Activated naive CD8-positive, alpha-beta T cell treated with anti-CD3 and anti-CD28 coated beads, Interleukin-2, amount 50 U/mL, for 24 hours (primary cell): ENCODE data around the gene GLB1L2.
"Not testable (repeated sequence)": the region's sequence is repeated elsewhere in the genome, so short reads cannot be mapped to it uniquely, and the experiment has no call there.

ENCODE experiments used
- ATAC-seq: fragments of 150-1000 bp; cut with Tn5 transposase; one replicate; pipeline ENCODE4 v1.10.0; 2021
- DNase-seq: peaks from one replicate; pipeline ENCODE4 v3.0.0; 2021
- H3K27ac Mint-ChIP-seq: one replicate; pipeline ENCODE4 v1.8.0; 2021; ENCODE audit warnings: mild to moderate bottlenecking, mixed read lengths
- H3K27me3 Mint-ChIP-seq: one replicate; pipeline ENCODE4 v1.8.0; 2021; ENCODE audit warnings: mixed read lengths
- H3K36me3 Mint-ChIP-seq: one replicate; pipeline ENCODE4 v1.8.0; 2021; ENCODE audit warnings: low read depth, mixed read lengths
- H3K4me1 Mint-ChIP-seq: one replicate; pipeline ENCODE4 v1.8.0; 2021; ENCODE audit warnings: mixed read lengths
- H3K4me3 Mint-ChIP-seq: one replicate; pipeline ENCODE4 v1.8.0; 2021; ENCODE audit warnings: mild to moderate bottlenecking, moderate library complexity, mixed read lengths
- H3K9me3 Mint-ChIP-seq: one replicate; pipeline ENCODE4 v1.8.0; 2021; ENCODE audit warnings: mixed read lengths

GLB1L2 gene

DNA sequence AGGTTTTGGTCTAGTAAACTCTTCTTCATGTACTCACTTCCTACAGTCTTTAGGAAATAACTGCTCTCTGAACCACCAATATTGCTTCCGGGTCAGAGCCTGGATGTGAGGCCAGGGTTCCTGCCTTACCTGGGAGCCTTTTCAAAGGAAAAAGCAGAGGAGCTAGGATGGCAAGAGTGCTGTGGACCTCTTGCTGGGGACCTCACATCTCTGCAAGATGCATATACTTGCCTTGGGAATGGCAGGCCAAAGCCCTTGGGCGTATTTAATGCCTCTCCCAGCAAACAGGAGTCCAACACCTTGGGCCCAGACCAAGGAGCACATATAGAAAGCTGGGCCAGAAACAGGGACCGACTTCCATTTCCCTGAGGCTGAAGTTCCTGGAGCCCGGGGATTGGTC lies 5.3 kb downstream of the GLB1L2 start:
- Mint-ChIP-seq H3K27ac (no peak overlapping the region), H3K9me3 (no peaks in the 10 kb centered on the region), H3K4me3 (no peak overlapping the region), H3K4me1 (peaks cover 5% of the 10 kb centered on the region), H3K27me3 (peaks cover 21% of the 10 kb centered on the region), H3K36me3 (no peaks in the 10 kb centered on the region)
- ATAC-seq (no peak), DNase-seq (no peak)

DNA sequence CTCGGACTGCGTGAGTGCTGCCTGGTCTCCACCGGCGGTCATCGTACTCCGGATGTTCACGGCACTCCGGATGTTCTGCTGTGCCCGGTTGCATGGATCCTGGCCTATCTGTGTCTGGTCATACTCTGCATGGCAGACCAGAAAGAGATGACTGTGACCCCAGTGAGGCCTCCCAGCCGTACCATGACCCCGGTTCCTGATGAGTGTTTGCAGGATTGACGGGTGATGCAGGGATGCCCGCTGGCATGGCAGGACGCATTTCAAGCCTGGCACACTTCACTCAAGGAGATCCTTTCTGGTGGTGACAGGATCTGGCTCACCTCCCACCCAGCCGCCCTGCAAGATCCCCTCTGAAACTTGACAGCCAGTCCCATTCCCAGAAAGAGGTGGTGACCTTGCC lies 6.3 kb downstream of the GLB1L2 start:
- no peak for DNase-seq
- ATAC-seq, result no peak
- H3K27me3 Mint-ChIP-seq, result peaks cover 15% of the 10 kb centered on the region
- no peaks in the 10 kb centered on the region for H3K9me3 Mint-ChIP-seq
- no peaks in the 10 kb centered on the region for H3K4me1 Mint-ChIP-seq
- H3K27ac Mint-ChIP-seq, result no peak overlapping the region
- no peak overlapping the region for H3K4me3 Mint-ChIP-seq
- no peaks in the 10 kb centered on the region for H3K36me3 Mint-ChIP-seq

DNA sequence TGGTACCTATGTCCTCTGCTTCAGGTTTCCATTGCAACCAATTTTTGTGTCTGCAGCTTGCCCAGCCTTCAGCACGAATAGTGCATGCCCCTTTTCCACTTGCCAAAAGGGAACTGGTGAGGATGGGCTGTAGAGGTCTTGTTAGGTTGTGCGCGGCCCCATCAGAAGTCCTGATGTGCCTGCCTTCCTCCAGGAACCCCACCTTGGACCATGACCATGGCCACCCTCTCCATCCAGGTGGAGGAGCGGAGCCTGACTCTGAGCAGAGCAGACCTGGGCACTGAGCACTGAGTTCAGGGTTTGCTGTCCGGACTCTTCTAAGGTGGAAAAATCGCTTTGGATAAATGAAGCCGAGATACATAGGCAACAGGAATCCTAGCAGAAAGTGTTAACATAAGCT lies 6.9 kb downstream of the GLB1L2 start:
- no peaks in the 10 kb centered on the region for H3K9me3 Mint-ChIP-seq
- ATAC-seq, result no peak
- DNase-seq, result no peak
- no peak overlapping the region for H3K27ac Mint-ChIP-seq
- H3K36me3 Mint-ChIP-seq, result no peaks in the 10 kb centered on the region
- no peaks in the 10 kb centered on the region for H3K4me1 Mint-ChIP-seq
- H3K4me3 Mint-ChIP-seq, result no peak overlapping the region
- peaks cover 10% of the 10 kb centered on the region for H3K27me3 Mint-ChIP-seq

DNA sequence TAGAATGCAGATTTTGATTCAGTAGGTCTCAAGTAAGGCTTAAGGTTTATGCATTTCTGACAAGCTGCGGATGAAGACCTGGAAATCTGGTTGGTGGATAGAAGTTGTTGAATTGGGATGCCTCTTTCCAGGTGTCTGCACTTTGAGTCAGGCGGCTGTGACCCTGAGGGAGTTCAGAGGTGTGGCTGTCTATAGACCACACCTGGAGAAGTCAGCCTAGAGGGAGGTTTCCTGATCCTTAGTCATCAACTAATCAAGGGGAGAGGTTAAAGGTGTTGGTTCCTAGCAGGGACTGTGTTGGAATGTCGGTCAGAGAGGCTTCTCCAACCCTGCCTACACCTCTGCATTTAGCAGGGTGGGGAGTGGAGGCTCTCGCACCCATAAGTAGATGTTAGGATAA lies 8.0 kb downstream of the GLB1L2 start:
- Mint-ChIP-seq H3K4me1 (no peaks in the 10 kb centered on the region), H3K36me3 (no peaks in the 10 kb centered on the region), H3K27ac (no peak overlapping the region), H3K27me3 (peaks cover under 1% of the 10 kb centered on the region), H3K9me3 (no peaks in the 10 kb centered on the region), H3K4me3 (no peak overlapping the region)
- no peak for ATAC-seq
- DNase-seq, result no peak

DNA sequence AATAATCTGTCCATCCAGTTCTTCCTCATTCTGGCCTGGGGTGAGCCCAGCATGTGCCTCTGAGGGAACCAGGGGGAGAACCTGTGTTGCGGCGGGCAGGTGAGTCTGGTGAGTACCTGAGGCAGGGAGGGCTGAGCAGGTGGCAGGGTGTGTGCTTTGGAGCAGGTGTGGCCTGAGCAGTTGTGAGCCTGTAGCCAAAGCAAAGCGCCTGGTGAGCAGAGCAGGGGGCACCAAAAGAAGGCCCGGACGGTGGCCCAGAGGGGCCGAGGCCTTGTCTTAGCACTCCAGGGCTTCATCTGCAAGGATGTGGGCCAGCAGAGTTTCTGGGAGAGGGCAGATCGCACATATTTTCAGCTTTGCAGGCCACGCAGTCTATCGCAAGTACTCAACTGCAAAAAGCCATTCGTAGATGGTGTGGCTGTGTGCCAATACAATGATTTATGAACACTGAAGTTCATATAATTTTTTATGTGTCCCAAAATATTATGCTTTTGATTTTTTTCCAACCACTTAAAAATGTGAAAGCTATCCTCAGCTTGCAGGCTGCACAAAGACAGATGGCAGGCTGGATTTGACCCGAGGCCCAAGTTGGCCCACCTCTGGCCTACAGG lies 8.7 kb downstream of the GLB1L2 start:
- ATAC-seq (no peak), DNase-seq (no peak)
- no peak overlapping the region for H3K27ac Mint-ChIP-seq
- H3K36me3 Mint-ChIP-seq, result no peaks in the 10 kb centered on the region
- H3K4me1 Mint-ChIP-seq, result no peaks in the 10 kb centered on the region
- no peaks in the 10 kb centered on the region for H3K27me3 Mint-ChIP-seq
- H3K4me3 Mint-ChIP-seq, result no peak overlapping the region
- H3K9me3 Mint-ChIP-seq, result no peaks in the 10 kb centered on the region

DNA sequence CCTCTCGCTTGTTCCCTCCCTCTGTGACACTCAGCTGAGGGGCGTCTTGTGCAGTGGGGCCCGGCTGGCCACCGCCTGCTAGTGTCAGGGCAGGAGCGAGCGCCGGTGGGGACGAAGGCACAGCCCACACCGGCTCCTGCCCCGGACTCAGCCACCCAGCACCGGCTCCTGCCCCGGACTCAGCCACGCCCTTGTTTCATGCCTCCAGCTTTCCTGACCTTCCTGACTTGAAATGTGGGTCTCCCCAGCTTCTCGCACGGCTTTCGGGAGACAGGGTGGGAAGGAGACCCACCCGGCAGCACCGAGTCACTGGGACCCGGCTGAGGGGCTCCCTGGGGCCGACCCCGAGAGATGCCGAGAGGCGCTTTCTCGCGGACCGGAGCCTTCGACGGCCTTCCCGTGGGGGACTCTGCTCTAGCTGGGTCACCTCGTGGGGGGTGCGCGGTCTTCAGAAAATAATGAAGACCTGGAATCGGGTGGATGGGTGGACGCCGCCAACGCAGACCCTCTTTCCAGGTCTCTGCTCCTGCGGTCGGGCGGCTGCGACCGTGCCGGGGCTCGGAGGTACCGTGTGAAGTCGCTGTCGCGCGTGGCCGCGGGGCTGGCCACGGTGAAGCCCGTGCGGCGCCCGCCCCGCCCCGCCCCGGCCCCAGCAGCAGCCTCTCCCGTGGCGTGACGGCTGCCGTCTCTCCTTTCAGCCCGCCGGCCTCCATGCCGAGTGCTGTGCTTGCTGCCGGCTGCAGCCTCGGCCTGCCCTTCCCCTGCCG lies 10.2 kb downstream of the GLB1L2 start:
- Mint-ChIP-seq H3K36me3 (no peaks in the 10 kb centered on the region), H3K4me3 (no peak overlapping the region), H3K9me3 (no peaks in the 10 kb centered on the region), H3K27me3 (no peaks in the 10 kb centered on the region), H3K4me1 (no peaks in the 10 kb centered on the region), H3K27ac (no peak overlapping the region)
- ATAC-seq (no peak), DNase-seq (no peak)

DNA sequence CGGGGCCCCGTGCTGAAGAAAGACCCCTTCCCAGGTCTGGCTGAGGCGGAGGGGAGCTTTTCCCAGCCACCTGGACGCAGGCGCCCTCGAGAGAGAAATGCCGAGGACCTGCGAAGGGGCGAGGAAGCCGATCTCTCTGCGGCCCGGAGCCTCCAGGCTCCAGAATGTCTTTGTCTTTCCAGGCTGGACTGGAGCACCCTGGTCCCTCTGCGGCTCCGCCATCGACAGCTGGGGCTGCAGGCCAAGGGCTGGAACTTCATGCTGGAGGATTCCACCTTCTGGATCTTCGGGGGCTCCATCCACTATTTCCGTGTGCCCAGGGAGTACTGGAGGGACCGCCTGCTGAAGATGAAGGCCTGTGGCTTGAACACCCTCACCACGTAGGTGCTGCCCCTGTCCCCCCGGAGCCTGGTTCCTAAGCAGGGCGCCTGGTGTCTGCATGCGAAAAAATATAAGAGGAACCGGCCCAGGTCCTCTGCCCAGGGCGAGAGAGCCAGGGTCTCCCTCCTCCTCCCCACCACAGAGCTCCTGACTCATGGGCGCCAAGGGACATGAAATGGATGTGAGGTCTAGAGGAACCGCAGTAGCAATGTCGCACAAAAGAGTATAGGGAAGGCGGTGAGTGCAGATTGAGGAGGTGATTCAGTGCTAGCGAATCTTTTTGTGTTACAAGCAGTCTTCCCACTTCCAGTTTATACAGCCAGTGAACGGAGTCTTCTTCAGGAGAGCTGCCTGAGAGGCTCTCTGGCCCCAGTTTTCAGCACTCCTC lies 11.0 kb downstream of the GLB1L2 start:
- no peak overlapping the region for H3K4me3 Mint-ChIP-seq
- no peak overlapping the region for H3K27ac Mint-ChIP-seq
- H3K9me3 Mint-ChIP-seq, result no peaks in the 10 kb centered on the region
- H3K27me3 Mint-ChIP-seq, result no peaks in the 10 kb centered on the region
- no peaks in the 10 kb centered on the region for H3K36me3 Mint-ChIP-seq
- no peak for ATAC-seq
- DNase-seq, result no peak
- no peaks in the 10 kb centered on the region for H3K4me1 Mint-ChIP-seq

DNA sequence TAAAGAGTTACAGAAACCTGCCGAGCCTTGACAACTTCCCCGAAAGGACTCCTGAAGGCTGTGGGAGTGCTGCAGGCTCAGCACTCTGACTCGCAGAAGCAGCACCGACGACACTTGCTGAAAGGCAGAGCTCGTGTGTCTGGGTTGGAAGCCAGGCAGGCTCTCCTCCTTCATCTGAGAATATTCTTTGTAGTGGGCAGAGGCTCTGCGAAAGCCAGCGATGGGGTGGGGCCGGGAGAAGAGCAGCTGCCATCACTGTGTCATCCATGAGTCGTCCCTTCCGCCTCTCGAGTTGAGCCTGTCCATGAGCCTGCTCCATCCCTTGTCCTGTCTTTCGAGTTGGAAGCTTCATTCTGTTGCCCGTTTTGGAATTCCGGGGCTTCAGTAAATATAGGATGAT lies 11.9 kb downstream of the GLB1L2 start:
- H3K36me3 Mint-ChIP-seq, result no peaks in the 10 kb centered on the region
- H3K27me3 Mint-ChIP-seq, result no peaks in the 10 kb centered on the region
- no peaks in the 10 kb centered on the region for H3K9me3 Mint-ChIP-seq
- H3K4me3 Mint-ChIP-seq, result no peak overlapping the region
- DNase-seq (no peak), ATAC-seq (no peak)
- H3K27ac Mint-ChIP-seq, result no peak overlapping the region
- H3K4me1 Mint-ChIP-seq, result no peaks in the 10 kb centered on the region

DNA sequence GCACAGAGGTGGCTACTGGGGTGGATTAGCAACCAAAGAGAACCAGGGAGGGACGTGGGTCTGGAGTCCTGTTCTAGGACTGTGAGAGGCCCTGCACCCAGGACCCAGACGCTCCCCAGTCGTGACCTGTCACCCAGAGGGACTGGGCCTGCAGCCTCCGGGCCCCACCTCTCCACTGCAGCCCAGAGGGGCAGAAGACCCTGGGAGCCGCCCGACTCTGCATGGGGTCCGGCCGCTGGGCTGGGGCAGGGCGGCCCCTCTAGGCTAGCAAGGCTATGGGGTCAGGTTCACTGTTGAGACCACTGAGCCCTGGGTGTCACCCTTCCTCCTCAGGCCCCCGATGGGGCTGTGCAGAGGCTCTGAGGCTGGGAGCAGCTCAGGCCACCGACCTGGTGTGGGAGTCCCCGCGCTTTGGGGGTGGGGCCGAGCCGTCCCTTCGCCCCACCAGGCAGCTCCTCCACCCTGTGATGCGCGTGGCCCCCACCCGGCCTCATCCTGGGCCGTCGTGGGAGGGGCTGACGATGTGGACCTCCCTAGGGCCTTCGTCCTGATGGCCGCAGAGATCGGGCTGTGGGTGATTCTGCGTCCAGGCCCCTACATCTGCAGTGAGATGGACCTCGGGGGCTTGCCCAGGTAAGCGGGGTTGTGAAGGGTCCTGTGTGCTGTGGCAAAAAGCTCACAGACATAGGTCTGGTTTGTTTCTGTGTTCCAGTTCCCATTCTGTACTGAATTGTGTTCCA lies 12.9 kb downstream of the GLB1L2 start:
- not testable (repeated sequence) for DNase-seq, H3K4me3 Mint-ChIP-seq, H3K27ac Mint-ChIP-seq, H3K9me3 Mint-ChIP-seq, H3K36me3 Mint-ChIP-seq, H3K27me3 Mint-ChIP-seq, H3K4me1 Mint-ChIP-seq
- ATAC-seq, result peak; percentile 17

DNA sequence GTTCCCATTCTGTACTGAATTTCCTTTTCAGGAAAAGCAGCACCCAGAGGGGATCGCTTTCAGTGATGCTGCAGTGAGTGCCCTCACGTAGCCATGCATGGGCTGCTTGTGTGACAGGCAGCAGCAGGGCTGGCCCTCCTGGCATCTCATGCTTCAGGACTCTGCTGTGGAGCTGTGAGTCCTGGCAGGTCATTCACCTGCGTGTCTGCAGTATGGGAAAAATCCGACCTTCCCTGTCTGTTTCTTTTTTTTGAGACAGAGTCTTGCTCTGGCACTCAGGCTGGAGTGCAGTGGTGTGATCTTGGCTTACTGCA lies 13.4 kb downstream of the GLB1L2 start:
- Mint-ChIP-seq H3K27ac (no peak overlapping the region), H3K27me3 (no peaks in the 10 kb centered on the region), H3K36me3 (no peaks in the 10 kb centered on the region), H3K4me1 (peaks cover 8% of the 10 kb centered on the region), H3K9me3 (no peaks in the 10 kb centered on the region), H3K4me3 (no peak overlapping the region)
- no peak for ATAC-seq
- no peak for DNase-seq

DNA sequence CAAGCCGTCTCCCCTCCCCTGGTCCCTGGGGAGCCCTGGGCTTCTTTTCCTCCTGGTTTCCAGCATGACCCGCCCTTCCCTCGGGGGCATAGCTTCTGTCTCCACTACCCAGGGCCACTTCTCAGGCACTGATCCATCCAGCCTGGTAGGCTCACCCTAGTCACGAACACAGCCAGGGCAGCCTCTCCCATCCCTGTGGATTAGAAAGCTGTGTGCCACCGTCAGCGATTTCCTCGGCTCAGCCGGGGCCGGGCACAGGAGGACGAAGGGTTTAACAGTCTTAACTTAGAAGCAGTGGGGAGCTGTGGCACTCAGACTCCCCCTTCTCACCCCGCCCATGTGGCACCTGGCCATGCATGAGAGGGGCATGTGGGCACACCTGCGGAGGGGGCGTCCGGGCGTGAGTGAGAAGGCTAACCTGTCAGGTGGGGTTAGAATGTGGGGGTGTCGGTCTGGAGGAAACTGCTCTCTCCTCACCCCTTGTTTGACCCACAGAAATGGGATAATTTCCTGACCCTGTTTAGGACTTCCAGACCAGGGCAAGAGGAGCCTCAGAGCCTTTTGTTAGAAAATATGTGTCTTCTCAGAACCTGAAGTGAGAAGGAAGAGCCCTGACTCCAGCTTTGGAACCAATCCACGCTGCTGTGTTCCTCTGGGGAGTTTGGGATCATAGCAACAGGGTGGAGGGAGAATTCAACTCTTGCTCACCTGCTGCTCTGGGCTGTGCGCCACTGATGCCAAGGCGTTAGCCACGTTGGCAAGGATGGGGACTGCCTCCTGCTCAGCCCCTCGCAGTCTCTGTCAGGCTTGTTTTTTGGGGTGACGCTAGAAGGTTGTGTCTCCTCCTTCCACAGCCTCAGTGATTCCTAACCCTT lies 14.6 kb downstream of the GLB1L2 start:
- no peak for ATAC-seq
- Mint-ChIP-seq H3K27ac (no peak overlapping the region), H3K9me3 (no peaks in the 10 kb centered on the region), H3K4me3 (no peak overlapping the region), H3K27me3 (no peaks in the 10 kb centered on the region), H3K36me3 (no peaks in the 10 kb centered on the region), H3K4me1 (peaks cover 8% of the 10 kb centered on the region)
- DNase-seq, result no peak

DNA sequence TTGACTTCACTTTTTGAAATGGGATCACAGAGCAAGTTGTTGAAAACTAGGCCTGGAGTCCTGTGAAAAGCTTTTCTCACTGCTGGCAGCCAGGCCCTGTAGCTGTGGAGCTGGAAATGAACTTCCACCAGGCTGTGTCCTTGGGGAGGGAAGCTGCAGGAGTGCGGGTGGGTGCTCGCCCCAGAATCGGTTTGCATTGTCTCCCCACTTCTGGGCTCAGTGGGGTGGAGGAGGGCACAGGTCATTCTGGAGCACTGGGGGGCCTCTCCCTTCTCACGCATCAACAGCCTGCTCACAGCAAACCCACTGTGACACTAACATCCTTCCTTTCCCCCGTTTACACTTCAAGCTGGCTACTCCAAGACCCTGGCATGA lies 15.2 kb downstream of the GLB1L2 start:
- no peak for DNase-seq
- H3K27me3 Mint-ChIP-seq, result no peaks in the 10 kb centered on the region
- no peak overlapping the region for H3K27ac Mint-ChIP-seq
- no peaks in the 10 kb centered on the region for H3K9me3 Mint-ChIP-seq
- no peaks in the 10 kb centered on the region for H3K36me3 Mint-ChIP-seq
- ATAC-seq, result no peak
- H3K4me1 Mint-ChIP-seq, result peaks cover 8% of the 10 kb centered on the region
- H3K4me3 Mint-ChIP-seq, result no peak overlapping the region

DNA sequence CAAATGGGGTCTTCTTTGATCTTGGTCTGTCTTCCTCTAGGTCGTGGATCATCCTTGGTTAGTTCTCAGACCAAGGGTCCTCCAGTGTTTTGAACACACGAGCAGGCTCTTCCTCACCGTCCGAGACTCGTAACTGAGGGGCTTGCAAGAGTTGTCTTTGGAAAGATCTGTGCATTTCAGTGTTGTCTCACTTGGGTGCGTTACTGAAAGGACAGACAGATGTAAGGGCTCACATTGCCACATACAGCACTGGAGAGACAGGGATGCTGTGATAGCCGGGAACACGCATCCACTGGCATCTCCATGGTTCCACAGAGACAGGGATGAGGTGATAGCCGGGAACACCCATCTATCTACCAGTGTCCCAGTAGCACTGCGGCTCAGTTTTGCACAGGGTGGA lies 15.7 kb downstream of the GLB1L2 start:
- no peaks in the 10 kb centered on the region for H3K27me3 Mint-ChIP-seq
- ATAC-seq (no peak), DNase-seq (no peak)
- peaks cover 8% of the 10 kb centered on the region for H3K4me1 Mint-ChIP-seq
- H3K27ac Mint-ChIP-seq, result no peak overlapping the region
- H3K36me3 Mint-ChIP-seq, result no peaks in the 10 kb centered on the region
- H3K4me3 Mint-ChIP-seq, result no peak overlapping the region
- H3K9me3 Mint-ChIP-seq, result no peaks in the 10 kb centered on the region

DNA sequence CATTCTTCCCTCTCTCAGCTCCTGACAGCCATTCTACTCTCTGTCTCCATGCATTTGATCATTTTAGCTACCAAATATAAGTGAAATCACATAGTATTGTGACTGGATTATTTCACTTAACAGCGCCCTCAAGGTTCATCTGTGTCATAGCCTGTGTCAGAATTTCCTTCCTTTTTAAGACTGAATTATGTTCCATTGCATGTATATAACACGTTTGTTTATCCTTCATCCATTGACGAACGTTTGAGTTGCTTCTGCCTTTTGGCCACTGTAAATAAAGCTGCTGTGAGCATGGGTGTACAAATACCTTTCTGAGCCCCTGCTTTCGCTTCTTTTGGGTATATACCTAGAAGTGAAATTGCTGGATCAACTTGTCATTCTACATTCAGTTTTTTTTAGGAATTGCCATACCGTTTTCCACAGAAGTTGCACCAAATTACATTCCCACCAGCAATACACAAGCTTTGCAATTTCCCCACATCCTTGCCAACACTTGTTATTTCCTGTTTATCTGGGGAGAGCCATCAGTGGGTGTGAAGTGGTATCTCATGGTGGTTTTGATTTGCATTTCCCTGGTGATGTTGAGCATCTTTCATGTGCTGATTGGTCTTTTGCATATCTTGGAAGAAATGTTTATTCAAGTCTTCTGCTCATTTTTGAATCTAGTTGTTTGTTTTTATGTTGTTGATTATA lies 17.5 kb downstream of the GLB1L2 start:
- H3K36me3 Mint-ChIP-seq, result no peaks in the 10 kb centered on the region
- DNase-seq, result no peak
- H3K27me3 Mint-ChIP-seq, result no peaks in the 10 kb centered on the region
- no peak for ATAC-seq
- H3K27ac Mint-ChIP-seq, result no peak overlapping the region
- H3K9me3 Mint-ChIP-seq, result no peaks in the 10 kb centered on the region
- no peak overlapping the region for H3K4me3 Mint-ChIP-seq
- H3K4me1 Mint-ChIP-seq, result peaks cover 8% of the 10 kb centered on the region
